ENCODE measurements around the gene PSG1. TPM values are rescaled to one million over a fixed set of nuclear protein-coding genes. Genes with fewer than 3 reads are reported as not detected.

The PSG1 gene
- total and polyA plus RNA-seq, 3 donors from 2014 or later, result not detected

DNA sequence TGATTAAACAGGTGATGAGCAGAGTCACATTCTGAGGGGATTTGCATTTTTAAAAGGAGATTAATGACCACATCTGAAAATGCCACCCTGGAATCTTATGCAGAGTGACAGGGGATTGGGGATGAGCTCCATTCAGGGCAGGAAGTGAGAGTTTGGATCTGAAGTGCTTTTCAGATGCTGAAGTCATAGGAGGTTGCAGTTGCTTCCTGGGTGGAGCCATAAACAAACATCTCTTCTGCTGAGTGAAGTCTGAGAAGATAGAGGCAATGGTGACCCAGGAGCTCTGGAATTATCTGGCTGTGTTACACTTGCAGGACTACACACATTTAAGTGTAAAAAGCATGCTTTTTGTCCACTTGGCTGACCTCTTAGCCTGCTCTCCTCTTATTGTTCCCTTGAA, 62.6 kb downstream of the PSG1 start:
- DNase-seq, result no peak
- Histone ChIP-seq H3K4me1 (no peaks in the 10 kb centered on the region), H3K4me3 (no peak overlapping the region), H3K27me3 (no peaks in the 10 kb centered on the region), H3K9me3 (no peaks in the 10 kb centered on the region), H3K36me3 (ENCODE audit: low read depth, missing control alignments) (no peaks in the 10 kb centered on the region), H3K27ac (no peak overlapping the region)
- TF ChIP-seq POLR2A (IDR thresholded peaks at IDR 0.05), result no peak
- TF ChIP-seq, protein P1, sequence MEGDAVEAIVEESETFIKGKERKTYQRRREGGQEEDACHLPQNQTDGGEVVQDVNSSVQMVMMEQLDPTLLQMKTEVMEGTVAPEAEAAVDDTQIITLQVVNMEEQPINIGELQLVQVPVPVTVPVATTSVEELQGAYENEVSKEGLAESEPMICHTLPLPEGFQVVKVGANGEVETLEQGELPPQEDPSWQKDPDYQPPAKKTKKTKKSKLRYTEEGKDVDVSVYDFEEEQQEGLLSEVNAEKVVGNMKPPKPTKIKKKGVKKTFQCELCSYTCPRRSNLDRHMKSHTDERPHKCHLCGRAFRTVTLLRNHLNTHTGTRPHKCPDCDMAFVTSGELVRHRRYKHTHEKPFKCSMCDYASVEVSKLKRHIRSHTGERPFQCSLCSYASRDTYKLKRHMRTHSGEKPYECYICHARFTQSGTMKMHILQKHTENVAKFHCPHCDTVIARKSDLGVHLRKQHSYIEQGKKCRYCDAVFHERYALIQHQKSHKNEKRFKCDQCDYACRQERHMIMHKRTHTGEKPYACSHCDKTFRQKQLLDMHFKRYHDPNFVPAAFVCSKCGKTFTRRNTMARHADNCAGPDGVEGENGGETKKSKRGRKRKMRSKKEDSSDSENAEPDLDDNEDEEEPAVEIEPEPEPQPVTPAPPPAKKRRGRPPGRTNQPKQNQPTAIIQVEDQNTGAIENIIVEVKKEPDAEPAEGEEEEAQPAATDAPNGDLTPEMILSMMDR (IDR thresholded peaks at IDR 0.05), result no peak
- intact Hi-C loops (cut with DNase I; ENCODE audit: low total_unique reads), result no loop called here

Other genes starting within 250 kb of the PSG1 start
- gene PSG3, start 139.2 kb downstream of the PSG1 start, total RNA-seq, result 1 to 10 TPM in 1 of 2 donors, under 1 TPM in 1; 0.25 to 2.0 TPM
- gene PSG3, start 139.2 kb downstream of the PSG1 start, polyA plus RNA-seq (ENCODE audit: insufficient read depth, low read depth, low replicate concordance), result 5.8 TPM
- not detected for gene PSG8, start 114.0 kb downstream of the PSG1 start, total RNA-seq
- 4.6 TPM for gene PSG8, start 114.0 kb downstream of the PSG1 start, polyA plus RNA-seq (ENCODE audit: insufficient read depth, low read depth, low replicate concordance)
- gene PSG6, start 38.2 kb upstream of the PSG1 start, total RNA-seq, result not detected
- gene PSG6, start 38.2 kb upstream of the PSG1 start, polyA plus RNA-seq (ENCODE audit: insufficient read depth, low read depth, low replicate concordance), result not detected
- not detected for gene PSG7, start 57.5 kb upstream of the PSG1 start, total RNA-seq
- not detected for gene PSG7, start 57.5 kb upstream of the PSG1 start, polyA plus RNA-seq (ENCODE audit: insufficient read depth, low read depth, low replicate concordance)
- gene PSG11, start 146.8 kb upstream of the PSG1 start, total RNA-seq, result not detected
- not detected for gene PSG11, start 146.8 kb upstream of the PSG1 start, polyA plus RNA-seq (ENCODE audit: insufficient read depth, low read depth, low replicate concordance)
- gene PSG2, start 203.0 kb upstream of the PSG1 start, total RNA-seq, result not detected
- not detected for gene PSG2, start 203.0 kb upstream of the PSG1 start, polyA plus RNA-seq (ENCODE audit: insufficient read depth, low read depth, low replicate concordance)